Panc1 (cell line): ENCODE measurements around the gene LENG8.

ENCODE experiments used
- CTCF ChIP-seq: fragments of 450-650 bp; IDR thresholded peaks from 2 replicates; pipeline ENCODE4 v1.5.1; 2017; ENCODE audit warnings: mild to moderate bottlenecking
- SIN3A ChIP-seq: IDR thresholded peaks from 2 replicates; pipeline ENCODE4 v1.6.1; 2012; ENCODE audit warnings: low read depth, mild to moderate bottlenecking, low read length, moderate library complexity, borderline replicate concordance; ENCODE audit not compliant: insufficient read depth

- TF ChIP-seq CTCF (no peak), SIN3A (no peak)
Observed at GRCh38 chr19:54408456-54409026, 40.5 kb upstream of the LENG8 start.
